HS-27A (cell line): Measurements from ENCODE around the gene ABLIM2.

Source experiments
- DNase-seq: peaks from one replicate; pipeline ENCODE4 v3.0.0-alpha.2; 2012; ENCODE audit warnings: low read depth, missing footprints

Gene ABLIM2

DNA sequence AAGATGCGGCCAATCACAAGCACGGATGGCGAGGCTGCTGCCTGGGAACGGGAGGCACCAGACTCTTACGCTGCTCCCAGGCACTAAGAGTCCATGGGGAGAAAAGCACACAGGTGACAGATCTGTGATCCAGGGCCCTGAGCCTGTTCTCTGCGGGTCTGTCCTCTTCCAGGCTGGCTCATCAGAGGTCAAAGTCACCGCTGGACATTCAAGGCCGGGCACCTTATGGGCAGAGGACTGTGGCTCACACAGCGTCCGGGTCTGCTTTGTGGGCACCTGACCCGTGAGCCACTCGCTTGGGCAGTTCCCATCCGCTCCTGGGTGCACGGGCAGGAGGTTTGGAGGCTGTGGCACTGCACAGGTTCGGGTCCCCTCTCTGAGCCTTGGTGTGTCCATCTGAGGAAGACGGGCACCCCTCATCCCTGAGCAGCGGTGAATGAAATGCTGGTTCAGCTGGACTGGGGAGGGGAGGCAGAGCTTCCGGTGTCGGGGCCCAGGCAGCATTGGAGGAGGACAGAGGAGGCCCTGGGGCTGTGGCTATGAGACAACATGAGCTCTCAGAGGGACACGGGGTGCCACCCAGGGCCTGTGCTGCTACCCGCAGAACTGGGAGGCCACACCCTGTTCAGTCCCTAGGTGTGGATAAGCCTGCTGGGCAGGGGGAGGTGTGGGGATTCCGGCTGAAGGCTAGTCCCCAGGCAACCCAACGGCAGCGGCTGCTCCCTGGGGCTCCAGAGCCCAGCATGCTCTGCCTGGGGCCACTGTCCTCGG is 157.7 kb downstream of the ABLIM2 start:
- no peak for DNase-seq

DNA sequence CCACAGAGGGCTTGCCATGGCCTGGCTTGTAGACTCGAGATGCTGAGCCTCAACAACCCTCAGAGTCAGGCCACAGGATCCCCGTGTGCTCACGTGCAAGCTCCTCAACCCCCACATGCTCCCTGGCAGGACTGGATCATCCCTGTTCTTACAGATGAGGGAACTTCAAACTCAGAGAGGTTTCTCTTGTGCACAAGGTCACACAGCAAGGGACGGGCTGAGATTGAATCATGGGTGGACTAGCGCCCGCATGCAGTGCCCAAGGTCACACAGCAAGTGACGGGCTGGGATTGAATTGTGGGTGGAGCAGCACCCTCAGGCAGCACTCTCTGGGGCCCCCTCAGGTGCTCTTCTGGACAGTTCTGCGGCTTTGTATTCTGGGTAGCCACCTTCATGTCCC is 158.4 kb downstream of the ABLIM2 start:
- no peak for DNase-seq

DNA sequence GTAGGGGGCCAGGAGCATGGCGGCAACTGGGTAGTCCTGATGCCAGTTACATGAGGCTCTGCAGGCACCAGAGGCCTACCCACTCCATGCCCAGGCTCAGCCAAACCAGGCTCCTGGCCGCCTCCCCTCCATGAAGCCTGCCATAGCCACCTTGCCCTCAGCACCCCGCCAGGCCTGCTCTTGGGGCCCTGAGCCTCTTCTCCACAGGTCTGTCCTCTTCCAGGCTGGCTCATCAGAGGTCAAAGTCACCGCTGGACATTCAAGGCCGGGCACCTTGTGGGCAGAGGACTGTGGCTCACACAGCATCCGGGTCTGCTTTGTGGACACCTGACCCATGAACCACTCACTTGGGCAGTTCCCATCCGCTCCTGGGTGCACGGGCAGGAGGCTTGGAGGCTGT is 158.9 kb downstream of the ABLIM2 start:
- DNase-seq = no peak

DNA sequence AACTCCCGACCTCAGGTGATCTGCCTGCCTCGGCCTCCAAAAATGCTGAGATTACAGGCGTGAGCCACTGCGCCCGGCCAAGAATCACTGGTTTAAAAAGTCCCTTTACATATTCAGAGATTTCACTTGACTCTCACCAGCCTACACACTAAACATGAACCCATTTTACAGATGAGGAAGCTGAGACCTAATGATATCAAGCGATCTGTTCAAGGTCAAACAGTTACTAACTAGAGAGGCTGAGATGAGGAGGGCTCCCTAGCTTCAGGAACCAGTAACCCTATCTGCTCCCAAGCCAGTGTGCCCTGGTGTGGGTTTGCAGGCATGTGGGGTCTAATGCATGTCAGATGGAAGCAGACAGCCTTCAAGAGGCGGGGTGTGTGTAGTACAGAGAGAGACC is 159.3 kb downstream of the ABLIM2 start:
- DNase-seq = no peak

DNA sequence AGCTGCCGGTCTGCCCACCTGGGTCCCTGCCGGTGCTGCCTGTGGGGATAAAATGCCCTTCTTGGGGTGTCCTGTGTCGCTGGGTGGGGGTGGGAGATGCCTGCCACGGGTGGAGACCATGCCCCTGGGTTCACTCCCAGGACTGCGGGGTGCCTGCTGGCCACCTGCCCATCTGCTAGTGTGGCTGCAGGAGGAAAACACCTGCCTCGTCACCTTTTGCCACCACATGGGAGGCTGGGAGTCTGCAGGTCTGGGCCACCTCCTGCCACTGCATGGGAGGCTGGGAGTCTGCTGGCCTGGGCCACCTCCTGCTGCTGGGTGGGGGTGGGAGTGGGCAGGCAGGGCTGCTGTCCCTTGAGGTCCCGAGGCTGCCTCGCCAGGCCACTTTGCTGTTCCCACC is 160.2 kb downstream of the ABLIM2 start:
- DNase-seq = no peak

DNA sequence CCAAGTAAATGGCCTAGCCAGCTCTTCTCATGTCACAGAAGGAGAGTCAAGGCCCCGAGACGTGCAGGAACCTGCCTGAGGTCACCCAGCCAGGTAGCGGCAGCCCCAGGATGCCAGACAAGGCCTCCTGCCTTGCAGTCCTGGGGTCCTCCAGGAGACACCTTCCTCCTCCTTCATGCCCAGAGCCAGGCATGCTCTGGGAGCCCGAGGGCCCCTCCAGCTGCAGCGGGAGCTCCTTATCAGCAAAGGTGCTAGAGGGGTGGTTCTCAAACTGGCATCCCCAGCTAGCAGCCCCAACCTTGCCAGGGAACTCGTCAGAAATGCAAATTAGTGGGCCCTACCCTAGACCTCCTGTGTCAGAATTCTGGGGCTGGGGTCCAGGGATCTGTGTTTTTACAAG is 162.7 kb downstream of the ABLIM2 start:
- DNase-seq = no peak

DNA sequence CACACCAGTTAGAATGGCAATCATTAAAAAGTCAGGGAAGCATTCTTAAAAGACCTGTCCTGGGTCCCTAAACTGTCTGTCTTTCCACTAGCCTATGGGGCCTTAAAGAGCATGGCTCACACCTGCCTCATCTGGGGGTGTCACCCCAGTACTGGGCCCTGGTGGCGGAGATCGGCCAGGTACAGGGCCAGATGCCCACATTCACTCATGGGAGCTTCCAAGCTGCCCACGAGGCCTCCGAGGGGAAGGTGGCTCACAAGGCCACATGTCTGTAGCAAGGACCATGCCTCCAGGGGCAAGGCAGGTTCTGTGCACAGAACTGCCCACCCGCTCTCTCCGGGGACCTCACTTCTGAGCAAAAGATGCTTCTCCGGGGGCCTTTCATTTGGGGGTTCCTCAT is 163.5 kb downstream of the ABLIM2 start:
- no peak for DNase-seq

DNA sequence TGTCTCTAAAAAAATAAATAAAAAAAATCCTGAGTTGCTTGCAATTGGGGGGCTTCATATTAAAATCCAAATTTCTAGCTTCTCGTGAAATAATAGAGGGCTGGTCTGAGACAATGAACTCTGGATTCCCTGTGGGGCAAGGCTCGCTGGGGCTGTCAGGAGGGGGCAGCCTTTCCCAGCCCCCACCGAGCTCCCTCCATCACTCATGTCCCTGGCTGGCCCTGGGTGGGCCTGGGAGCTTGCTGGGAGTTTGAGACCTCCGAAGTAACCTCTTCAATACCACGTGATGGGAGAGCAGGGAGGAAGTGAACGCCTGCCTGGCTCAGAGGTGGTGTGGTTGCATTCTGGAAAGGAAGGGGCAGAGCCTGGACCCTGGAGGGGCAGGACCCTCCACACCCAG is 164.9 kb downstream of the ABLIM2 start:
- DNase-seq = no peak

DNA sequence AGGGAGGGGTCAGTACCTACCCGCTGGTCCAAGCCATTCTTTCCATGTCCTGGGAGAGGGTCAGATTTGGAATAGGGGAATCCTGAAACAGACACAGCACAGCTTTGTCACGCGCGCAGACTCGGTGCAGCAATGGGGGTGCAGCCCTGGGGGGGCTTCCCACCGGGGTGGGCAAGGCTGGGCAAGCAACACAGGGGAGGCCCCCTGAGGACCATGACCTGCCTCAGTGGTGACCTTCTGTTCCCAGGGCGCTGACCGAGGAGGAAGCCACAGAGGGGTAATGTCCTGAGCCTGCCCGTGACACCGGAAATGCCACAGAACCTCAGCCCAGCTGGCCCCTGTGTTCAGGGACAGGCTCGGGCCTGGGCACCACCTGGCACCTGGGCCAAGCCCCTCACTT is 165.8 kb downstream of the ABLIM2 start:
- no peak for DNase-seq

DNA sequence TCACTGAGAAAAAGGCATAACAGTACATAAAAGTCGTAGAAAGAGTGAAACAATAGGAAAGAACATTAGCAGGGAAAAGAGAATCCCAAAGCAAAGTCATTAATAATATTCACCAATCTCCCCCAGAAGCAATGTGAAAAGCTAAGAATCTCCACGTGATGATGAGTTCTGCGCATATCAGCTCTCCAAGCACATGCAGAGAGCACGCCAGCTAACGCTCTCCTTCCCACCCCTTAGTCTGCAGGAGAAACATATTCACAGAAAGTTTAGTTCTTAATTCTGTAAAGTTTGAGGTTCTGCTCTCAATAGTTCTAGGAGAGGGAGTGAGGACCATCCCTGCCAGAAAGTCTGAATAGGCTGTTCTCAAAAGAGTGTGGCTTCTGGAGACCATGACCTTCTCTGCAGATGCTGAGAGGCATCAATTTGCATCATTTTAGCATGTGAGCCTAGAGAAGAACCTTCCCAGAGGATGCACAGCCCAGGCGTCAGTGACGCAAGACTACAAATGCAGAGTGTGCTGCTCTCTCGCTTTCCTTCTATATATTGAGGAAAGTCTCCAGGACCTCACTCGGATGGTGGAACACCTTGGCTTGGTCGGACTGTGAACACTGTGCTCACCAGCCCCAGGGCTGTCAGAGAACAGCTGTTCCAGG is 167.7 kb downstream of the ABLIM2 start:
- no peak for DNase-seq

DNA sequence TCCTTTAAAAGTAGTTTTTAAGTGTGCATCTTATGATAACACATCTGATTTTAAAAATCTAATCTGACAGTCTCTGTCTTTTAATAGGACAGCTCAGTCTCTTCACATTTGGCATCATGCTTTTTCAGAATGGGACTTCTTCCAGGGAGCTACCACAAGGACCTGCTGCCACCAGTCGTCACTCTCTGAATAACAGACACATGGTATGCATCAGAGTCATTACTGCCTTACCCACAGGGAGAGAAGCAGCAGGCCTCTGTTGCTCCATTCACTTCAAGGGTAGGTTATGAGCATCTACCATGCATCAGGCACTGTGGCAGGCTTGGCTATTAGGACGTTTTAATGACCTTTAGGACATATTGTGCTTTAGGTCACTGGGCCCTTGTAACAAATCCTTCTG is 169.0 kb downstream of the ABLIM2 start:
- DNase-seq = no peak

DNA sequence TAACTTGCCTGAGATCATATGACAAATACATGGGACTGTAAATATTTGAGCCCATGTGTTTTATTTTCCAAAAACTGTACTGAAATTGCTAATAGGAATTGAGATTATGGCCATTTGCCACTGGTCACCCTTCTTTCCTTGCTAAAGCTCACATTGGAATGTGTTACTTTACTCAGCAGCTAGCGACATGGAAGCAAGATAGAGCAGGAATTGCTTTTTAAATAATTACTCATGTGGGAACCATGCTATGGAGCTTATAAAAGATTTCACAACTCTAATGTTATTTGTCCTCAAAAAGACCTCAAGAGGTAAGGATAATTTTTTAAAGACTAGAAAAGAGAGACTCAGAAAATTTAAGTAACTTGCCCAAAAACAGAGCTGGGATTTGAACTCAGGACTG is 170.2 kb downstream of the ABLIM2 start:
- no peak for DNase-seq

DNA sequence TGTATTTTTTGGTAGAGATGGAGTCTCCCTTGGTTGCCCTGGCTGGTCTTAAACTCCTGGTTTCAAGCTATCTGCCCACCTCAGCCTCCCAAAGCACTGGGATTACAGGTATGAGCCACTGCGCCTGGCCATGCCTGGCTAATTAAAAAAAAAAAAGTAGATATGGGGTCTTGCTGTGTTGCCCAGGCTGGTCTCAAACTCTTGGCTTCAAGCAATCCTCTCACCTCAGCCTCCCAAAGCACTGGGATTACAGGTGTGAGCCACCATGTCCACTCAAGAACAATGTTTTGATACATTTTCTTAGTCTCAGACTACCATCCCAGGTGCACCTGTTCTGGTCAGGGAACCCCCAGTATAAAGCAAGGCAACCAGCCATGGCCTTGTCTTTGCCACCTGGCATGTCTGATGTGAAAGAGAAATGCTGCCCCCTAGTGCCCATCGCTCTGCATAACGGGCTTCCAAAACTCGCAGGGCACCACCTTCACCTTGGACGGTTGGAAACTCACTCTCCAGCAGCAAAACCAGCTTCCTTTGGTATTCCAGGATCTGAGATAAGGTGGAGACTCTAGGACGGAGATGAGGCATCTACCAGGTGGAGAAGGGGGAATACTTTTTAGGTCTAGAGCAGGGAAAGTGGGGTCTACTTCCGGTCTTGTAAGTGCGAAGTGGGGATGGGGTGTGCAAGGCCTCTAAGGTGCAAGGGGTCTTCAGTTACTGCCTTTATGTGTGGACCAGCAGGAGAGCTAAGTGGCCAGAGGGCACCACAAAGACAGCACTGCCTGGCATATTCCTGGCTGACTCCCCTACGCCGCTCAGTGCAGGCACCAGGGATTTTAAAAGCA is 171.2 kb downstream of the ABLIM2 start:
- DNase-seq = no peak

DNA sequence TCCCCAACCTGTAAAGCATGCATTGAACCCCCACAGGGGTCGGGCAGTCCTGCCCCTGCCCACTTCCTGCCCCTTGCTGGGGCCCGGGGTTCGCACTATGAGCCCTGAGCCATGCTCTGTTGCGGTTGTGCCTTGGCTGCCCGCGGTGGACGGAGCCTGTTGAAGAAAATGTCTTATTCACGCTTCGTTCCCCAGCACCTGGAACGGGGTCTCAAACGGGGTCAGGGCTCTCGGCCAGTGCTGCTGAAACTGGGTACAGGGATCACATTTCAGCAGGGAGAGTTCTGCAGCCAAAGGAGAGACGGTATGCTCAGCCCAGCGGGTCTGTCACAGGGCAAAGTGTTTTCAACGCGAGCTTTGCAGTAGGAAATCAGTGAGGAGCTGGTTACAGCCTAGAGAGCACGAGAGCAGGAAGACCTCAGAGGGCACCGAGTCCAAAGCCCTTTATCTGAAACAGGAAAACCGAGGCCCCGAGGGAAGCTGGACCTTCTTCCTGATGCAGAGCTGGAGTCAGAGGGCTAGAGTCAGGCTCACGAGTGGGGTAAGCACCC is 172.6 kb downstream of the ABLIM2 start:
- DNase-seq = no peak

DNA sequence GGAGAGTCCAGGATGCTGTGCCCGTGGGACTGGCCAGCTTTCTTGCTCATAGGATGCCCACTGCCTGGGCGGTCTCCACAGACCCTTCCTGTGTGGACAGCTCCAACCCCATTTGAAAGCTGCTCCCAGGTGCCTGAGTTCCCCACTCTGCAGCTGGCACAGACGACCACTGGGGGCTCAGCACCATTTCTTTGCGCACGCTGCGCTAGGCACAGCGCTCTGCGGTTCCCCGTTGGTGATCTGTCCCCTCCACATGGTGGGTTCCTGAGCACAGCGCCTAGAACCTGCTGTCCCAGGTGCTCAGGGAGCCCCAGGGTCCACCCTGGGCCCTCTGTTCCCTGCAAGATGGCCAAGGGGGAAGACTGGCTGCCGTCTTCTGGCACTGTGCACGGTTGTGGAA is 173.5 kb downstream of the ABLIM2 start:
- DNase-seq = no peak

DNA sequence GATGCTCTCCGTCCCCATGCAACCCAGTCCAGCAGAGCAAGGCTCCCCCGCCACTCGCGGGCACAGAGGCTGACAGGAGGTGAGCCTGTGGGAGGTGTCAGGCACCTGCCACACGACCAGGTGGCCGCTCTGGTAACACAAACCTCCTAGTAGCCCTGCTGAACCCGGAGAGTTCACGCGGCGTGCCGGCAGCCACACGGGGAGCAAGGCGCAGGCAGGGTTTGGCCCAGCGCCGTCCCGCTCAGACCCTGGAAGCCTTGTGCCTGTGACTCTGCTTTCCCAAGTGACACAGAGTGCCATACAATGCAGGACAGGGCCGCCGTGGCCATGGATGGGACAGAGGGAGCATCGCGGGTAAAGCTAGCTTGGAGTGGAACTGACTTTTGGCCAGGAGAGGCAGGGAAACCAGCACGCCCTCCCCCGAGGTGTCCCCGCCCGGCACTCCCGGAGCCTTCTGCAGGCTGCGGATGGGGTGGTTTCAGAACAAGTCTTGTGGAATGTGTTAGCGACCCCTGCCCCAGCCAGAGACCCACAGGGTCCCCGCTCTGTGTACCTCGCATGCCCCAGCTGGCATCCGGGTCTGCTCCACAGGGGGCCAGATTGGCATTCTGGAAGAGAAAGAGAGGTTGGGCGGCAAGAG is 174.2 kb downstream of the ABLIM2 start:
- no peak for DNase-seq

DNA sequence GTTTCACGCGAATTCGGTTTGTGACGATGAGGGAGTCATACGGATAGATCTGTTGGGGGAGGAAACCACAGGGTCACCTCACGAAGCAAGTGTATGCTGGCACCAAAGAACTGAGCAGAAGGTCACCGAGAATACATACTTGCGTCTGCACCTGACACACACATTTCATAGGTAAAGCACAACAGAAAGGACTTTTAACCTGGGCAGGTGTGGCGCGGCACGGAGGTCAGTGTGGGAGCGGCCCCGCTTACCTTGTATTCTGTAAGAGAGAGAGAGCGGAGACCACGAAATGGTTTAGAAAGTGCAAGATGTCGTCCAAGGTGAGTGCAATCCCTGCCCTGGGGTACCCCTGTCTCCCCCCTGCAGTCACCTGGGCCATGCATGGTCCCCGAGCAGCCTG is 175.3 kb downstream of the ABLIM2 start:
- no peak for DNase-seq

DNA sequence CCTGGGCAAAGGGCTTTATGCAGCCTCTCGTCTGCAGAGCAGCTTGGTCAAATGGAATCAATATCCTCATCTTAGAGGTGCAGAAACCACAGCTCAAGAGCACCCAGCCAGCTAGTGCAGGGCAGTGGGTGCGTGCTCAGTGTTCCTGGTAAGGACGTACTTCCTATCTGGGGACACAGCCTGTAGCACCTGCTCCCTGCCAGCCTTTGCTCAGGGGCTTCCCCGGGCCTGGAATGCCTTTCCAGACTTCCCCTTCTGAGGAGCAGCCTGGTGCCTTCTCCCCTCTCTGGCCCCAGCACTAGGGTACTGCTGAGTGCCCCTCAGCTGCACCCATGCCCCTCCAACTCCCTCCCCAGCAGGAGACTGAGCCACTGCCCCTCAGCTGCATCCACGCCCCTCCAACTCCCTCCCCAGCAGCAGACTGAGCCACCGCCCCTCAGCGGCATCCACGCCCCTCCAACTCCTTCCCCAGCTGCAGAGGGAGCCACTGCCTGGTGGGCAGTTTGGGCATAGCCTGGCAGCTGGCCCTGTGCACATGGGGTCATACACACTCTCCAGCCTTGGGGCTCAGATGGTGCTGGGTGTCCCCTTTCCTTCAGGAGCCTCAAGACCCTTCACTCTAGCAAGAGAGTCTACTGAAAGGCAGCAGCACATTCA is 176.7 kb downstream of the ABLIM2 start:
- no peak for DNase-seq

DNA sequence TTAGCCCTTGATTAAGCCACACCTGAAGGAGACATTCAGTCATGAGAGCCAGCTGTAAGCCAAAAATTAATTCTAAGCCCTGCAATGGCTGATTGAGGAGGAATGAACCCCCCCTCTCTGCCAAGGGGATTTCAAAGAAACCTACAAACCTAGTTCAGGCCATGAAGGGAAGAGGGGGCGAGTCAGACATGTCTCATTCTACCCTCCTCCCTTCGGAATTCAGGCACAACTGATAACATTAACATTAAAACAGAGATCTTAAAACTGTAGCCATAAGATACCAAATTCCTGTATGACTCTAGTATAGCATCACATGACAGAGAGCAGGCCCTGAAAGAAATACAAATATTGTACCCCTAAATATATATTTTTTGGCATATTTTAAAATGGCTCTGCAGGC is 178.6 kb downstream of the ABLIM2 start:
- no peak for DNase-seq

DNA sequence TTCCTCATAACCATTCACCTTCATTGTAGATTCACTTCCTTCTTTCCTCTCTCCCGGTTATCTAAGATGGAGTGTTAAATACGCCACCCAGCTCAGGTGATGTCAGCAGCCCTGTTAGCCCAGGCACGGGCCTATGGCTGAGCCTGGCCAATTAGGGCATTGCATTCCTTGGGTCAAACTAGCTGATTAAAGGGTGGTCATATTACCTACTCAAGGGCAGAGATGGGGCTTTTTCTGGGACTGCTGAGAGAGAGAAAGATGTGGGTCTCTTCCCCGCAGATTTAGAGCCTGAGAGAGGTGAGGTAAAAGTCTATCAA is 179.0 kb downstream of the ABLIM2 start:
- DNase-seq = no peak

DNA sequence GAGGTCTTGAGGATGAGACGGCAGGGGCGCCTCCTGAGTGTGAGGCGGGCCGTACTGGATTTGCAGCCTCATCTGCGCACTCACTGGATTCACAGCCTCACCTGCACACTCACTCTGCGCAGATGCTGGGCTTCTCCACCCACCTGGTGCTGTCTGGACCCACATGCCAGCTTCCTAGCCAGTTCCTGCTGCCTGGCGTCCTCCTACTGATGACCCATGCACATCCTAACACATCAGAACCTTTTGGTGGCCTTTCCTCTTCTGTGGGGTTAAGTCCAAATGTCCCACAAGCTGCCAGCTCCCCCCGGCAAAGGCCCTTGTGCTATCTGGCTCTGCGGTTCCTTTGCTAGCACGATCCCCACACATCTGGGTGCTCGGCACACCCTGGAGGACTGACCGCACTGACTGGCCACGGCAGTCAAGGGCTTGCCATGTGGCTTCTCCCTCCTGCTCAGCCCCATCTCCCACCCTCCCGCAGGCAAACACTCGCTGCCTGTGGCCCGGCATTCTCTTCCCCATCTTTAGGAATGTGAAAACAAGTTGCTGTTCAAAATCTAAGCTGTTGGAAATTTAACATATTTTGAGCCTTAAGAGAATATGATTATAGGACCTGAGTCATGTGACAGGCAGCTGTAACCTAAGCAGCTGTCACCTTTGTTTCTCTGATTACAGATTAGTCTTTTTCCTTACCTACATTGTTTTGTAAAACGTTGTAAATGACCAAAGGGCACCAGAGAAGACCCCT is 179.5 kb downstream of the ABLIM2 start:
- DNase-seq = no peak
